Loucy (cell line): Measurements from ENCODE around the gene PLK4.

Experiments
- EZH2phosphoT487 ChIP-seq: fragments of 200-600 bp; IDR thresholded peaks from 2 replicates; pipeline ENCODE4 v1.6.1; 2018; ENCODE audit warnings: antibody characterized with exemption, mild to moderate bottlenecking, moderate library complexity, borderline replicate concordance
- TF ChIP-seq, protein P1 (sequence below): fragments of 200-600 bp; sonication (generic); conservative IDR thresholded peaks from 2 replicates; pipeline ENCODE4 v1.5.1; 2014; ENCODE audit warnings: mild to moderate bottlenecking, antibody characterized with exemption, low read length

DNA sequence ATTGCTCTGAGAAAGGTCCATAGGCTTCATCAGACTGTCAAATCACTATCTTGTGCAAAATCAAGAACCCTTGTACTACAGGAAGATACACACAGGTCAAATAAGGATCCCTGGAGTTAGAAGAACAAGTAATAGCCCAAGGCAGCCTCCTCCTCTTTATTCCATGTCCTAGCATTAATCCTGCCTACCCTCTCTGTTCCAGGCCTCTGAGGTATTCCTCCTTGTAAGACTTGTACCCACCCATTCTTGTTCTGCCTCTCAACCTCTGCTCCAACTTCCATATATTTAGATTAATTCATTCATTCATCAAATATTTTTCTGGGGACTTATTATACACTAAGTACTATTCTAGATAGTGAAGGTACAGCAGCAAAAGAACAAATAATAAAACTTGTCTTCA lies 10.4 kb upstream of the PLK4 start:
- TF ChIP-seq, protein P1, sequence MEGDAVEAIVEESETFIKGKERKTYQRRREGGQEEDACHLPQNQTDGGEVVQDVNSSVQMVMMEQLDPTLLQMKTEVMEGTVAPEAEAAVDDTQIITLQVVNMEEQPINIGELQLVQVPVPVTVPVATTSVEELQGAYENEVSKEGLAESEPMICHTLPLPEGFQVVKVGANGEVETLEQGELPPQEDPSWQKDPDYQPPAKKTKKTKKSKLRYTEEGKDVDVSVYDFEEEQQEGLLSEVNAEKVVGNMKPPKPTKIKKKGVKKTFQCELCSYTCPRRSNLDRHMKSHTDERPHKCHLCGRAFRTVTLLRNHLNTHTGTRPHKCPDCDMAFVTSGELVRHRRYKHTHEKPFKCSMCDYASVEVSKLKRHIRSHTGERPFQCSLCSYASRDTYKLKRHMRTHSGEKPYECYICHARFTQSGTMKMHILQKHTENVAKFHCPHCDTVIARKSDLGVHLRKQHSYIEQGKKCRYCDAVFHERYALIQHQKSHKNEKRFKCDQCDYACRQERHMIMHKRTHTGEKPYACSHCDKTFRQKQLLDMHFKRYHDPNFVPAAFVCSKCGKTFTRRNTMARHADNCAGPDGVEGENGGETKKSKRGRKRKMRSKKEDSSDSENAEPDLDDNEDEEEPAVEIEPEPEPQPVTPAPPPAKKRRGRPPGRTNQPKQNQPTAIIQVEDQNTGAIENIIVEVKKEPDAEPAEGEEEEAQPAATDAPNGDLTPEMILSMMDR, result no peak
- TF ChIP-seq EZH2phosphoT487, result no peak
